Activated T-cell treated with anti-CD3 and anti-CD28 coated beads, Interleukin-2, amount 50 U/mL, for 4 hours (primary cell): Measurements from ENCODE around the gene IRF1. TPM values are rescaled to one million over a fixed set of nuclear protein-coding genes. Genes with fewer than 3 reads are reported as not detected.

Source experiments
- ATAC-seq, 2 donors: fragments of 200-7000 bp; cut with Tn5 transposase; one replicate each; pipeline ENCODE4 v1.10.0; 2021
- DNase-seq: peaks from one replicate; pipeline ENCODE4 v3.0.0-alpha.2; 2020
- H3K27me3 Mint-ChIP-seq: one replicate; pipeline ENCODE4 v1.8.0; 2021; ENCODE audit warnings: low read depth, mixed read lengths
- H3K36me3 Mint-ChIP-seq: one replicate; pipeline ENCODE4 v1.8.0; 2022; ENCODE audit warnings: mixed read lengths; ENCODE audit not compliant: insufficient read depth
- H3K4me1 Mint-ChIP-seq: one replicate; pipeline ENCODE4 v1.8.0; 2021; ENCODE audit warnings: low read depth, mixed read lengths
- H3K4me3 Mint-ChIP-seq: one replicate; pipeline ENCODE4 v1.8.0; 2021; ENCODE audit warnings: mild to moderate bottlenecking, moderate library complexity, mixed read lengths
- H3K9me3 Mint-ChIP-seq: one replicate; pipeline ENCODE4 v1.8.0; 2021; ENCODE audit warnings: mixed read lengths
- total RNA-seq, 3 donors: library from RNA; stranded (reverse); gene quantifications; one replicate each; pipeline ENCODE4 v1.2.1, GENCODE V29; 2021

Gene IRF1
- total RNA-seq, 3 donors from 2014 or later: 342 to 390 (median 377) TPM

DNA sequence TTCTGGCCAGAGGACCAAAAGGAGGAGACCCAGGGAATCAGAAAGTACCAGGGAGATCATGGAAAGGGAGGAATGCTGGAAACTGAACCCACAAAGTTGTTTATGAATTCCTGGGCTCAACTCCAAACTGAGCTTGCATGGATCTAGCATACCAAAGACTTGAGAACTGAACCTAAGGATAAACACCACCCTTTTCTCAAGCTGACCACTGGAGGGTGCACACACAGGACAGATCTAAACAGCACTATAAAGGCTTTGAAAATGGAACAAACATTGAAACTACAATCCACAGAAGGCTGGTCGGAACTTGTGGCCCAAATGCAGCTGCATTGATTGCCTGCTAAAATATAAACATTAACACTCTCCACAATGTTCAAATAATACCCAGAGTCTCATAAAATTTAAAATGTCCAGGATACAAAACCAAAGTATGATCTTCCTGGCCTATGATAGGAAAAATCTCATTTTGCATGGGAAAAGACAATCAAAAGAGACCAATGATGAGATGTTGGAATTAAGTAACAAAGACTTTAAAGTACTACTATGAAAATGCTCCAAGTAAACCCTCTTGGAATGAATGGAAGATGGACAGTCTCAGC lies 15.6 kb upstream of the IRF1 start:
- no peaks in the 10 kb centered on the region for H3K9me3 Mint-ChIP-seq
- no peaks in the 10 kb centered on the region for H3K36me3 Mint-ChIP-seq
- no peak for DNase-seq
- peaks cover 6% of the 10 kb centered on the region for H3K27me3 Mint-ChIP-seq
- H3K4me3 Mint-ChIP-seq: no peak overlapping the region
- peaks cover 4% of the 10 kb centered on the region for H3K4me1 Mint-ChIP-seq
- ATAC-seq: no peak

DNA sequence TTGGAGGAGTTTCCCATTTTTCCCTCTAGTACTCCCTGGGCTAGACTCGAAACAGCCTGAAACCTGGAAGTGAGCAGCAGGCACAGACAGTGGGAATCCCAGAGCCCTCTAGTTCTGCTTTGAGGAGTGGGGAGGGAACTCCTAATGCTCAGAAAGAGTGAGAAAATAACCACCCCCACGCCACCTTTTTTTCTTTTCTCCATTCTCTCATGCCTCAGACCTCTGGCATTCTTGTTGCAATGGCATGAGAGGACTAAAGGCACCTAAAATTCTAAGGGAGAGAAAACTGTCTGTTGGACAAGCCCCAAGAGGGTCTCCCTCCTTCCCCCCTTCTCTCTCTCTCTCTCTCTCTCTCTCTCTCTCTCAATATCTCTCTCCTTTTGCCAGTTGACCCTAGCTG lies 15.1 kb upstream of the IRF1 start:
- Mint-ChIP-seq H3K9me3 (no peaks in the 10 kb centered on the region), H3K36me3 (no peaks in the 10 kb centered on the region), H3K27me3 (peaks cover 6% of the 10 kb centered on the region), H3K4me1 (peaks cover 8% of the 10 kb centered on the region), H3K4me3 (no peak overlapping the region)
- ATAC-seq (no peak), DNase-seq (no peak)

GRCh38 chr5:132504746-132505145 lies 14.2 kb upstream of the IRF1 start:
- Mint-ChIP-seq H3K4me1 (peaks cover 13% of the 10 kb centered on the region), H3K36me3 (no peaks in the 10 kb centered on the region), H3K9me3 (no peaks in the 10 kb centered on the region), H3K4me3 (no peak overlapping the region), H3K27me3 (peaks cover 6% of the 10 kb centered on the region)
- no peak for ATAC-seq
- no peak for DNase-seq

- Mint-ChIP-seq H3K9me3 (no peaks in the 10 kb centered on the region), H3K36me3 (no peaks in the 10 kb centered on the region), H3K27me3 (peaks cover 5% of the 10 kb centered on the region), H3K4me1 (peaks cover 26% of the 10 kb centered on the region), H3K4me3 (no peak overlapping the region)
- ATAC-seq: no peak
- no peak for DNase-seq
These were observed 12.7 kb upstream of the IRF1 start for GRCh38 chr5:132503244-132503643.

- peaks cover 36% of the 10 kb centered on the region for H3K4me1 Mint-ChIP-seq
- no peak overlapping the region for H3K4me3 Mint-ChIP-seq
- DNase-seq (no peak), ATAC-seq (no peak)
- H3K36me3 Mint-ChIP-seq: no peaks in the 10 kb centered on the region
- no peaks in the 10 kb centered on the region for H3K9me3 Mint-ChIP-seq
- H3K27me3 Mint-ChIP-seq: no peaks in the 10 kb centered on the region
These were observed 11.7 kb upstream of the IRF1 start for GRCh38 chr5:132501961-132502931.

DNA sequence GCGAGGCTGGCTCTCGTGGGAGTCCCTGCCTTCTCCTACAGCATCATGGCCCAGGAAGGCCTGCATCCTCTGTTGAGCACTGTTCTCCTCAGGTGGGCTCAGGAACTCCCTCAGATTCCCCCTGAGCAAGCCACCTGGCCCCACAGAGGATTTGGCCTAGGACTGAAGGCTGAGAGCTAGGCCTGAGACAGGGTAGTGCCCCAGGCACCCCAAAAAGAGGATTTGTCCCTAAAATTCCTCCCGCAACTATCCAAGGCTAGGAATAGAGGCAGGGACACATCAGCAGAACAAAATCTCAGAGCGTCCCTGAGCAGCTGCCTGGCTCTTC lies 11.0 kb upstream of the IRF1 start:
- H3K27me3 Mint-ChIP-seq: no peaks in the 10 kb centered on the region
- DNase-seq: no peak
- no peaks in the 10 kb centered on the region for H3K36me3 Mint-ChIP-seq
- no peak for ATAC-seq
- peaks cover 38% of the 10 kb centered on the region for H3K4me1 Mint-ChIP-seq
- no peak overlapping the region for H3K4me3 Mint-ChIP-seq
- H3K9me3 Mint-ChIP-seq: no peaks in the 10 kb centered on the region

DNA sequence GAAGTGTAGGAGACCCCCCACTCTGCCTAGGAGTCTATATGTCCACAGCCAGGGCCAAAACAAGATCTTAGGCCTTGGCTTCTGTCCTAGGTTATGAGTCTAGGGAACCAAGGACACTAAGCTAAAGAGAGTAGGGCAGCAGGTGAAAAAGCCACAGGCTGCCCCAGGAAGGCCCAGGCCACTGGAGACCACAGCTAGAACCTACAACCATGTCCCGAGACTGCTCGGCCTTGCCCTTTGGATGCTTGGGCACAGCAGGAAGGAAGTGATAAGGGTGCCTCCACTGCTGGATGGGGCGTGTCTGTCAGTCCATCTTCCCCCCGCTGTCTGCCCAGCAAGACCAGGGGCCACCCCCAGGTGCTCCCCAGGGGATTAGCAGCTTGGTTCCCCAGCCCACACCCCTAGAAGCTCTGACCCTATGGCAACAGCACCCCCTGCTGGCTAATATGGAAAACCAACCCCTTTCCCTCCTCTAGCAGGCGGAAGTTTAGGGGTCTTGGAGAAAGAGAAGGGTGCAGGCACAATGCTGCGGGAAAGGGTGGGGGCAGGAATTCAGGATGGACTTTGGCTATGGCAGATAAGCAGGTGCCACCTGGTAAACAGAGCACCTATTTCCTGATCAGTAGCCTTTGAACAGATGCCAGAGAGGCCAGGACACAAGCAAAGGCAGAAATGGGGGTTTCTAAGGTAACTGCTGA lies 10.5 kb upstream of the IRF1 start:
- DNase-seq (peak; percentile 75), ATAC-seq (peak; percentile 41 to 50)
- no peaks in the 10 kb centered on the region for H3K27me3 Mint-ChIP-seq
- no peak overlapping the region for H3K4me3 Mint-ChIP-seq
- H3K9me3 Mint-ChIP-seq: no peaks in the 10 kb centered on the region
- H3K36me3 Mint-ChIP-seq: no peaks in the 10 kb centered on the region
- H3K4me1 Mint-ChIP-seq: peaks cover 38% of the 10 kb centered on the region

DNA sequence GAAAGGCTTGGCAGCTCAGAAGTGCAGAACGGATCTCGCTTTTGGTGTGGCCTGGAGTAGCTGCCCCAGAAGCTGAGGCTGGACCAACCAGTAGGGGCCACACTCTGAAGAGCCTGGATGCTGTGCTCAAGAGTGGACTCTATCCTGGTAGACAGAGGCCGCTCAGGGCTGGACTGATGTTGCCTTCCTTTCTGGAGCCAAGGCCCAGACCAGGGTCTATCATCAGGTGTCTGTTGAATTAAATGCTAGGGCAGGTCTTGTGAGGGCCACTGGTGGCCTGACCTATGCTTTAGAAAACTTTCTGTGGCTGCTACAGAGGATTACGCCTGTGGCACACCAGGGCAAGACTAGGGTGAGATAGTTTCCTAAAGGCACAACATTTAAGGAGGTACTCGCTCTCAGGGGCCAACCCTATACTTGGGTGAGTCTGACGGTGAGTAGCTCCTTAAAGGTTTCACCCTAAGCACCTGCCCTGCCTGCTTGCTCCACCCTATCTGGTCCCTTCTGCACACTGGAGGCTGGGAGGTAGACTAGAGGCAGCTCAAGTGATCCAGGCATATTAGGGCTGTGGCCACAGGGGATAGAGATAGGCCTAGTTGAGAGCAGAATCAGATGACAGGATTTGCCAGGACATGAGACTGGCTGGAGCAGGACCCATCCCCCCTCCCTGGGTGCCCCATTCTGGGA lies 9.8 kb upstream of the IRF1 start:
- no peak for ATAC-seq
- no peak for DNase-seq

DNA sequence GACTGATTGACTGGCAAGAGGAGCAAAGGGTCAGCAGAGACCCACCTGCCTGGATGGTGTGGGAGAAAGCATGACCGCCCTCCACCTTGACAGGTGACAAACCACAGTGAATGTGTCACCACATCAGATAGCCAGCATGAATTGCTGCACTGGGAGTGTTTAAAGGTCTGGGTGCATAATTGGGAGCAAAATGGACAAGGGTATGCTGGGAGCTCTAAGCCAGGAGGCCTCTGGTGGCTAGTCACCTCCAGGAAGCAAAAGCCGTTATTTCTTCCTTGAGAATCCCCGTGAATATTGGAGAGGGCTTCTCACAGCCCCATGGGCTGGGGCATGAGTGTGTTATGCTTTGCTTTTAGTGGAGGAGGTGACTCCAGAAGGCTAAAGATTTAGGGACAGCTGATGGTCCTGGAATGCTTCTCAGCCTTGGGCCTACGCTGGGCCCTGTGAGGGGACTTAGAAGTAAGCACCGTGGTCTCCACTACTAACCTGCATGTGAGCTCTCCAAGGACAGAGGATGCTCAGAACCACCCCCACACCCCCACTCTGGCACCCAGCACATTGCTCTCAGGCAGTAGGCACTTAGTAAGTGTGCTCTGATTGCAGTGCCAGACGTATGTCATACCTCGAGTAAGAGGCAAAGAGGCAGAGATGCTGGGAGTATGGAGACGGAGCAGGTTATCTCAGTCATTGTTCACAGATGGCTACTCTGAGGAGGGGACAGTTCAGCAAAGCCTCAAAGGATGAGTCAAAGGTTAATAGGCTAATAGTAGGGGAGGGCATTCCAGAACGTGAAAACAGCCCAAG lies 9.1 kb upstream of the IRF1 start:
- H3K4me1 Mint-ChIP-seq: peaks cover 48% of the 10 kb centered on the region
- H3K9me3 Mint-ChIP-seq: no peaks in the 10 kb centered on the region
- H3K4me3 Mint-ChIP-seq: no peak overlapping the region
- no peaks in the 10 kb centered on the region for H3K27me3 Mint-ChIP-seq
- ATAC-seq (no peak), DNase-seq (peak; percentile 4)
- H3K36me3 Mint-ChIP-seq: no peaks in the 10 kb centered on the region

More for the DNA sequence above, 9.8 kb upstream of the IRF1 start:
- Mint-ChIP-seq H3K4me3 (no peak overlapping the region), H3K36me3 (no peaks in the 10 kb centered on the region), H3K27me3 (no peaks in the 10 kb centered on the region), H3K9me3 (no peaks in the 10 kb centered on the region), H3K4me1 (peaks cover 40% of the 10 kb centered on the region)

DNA sequence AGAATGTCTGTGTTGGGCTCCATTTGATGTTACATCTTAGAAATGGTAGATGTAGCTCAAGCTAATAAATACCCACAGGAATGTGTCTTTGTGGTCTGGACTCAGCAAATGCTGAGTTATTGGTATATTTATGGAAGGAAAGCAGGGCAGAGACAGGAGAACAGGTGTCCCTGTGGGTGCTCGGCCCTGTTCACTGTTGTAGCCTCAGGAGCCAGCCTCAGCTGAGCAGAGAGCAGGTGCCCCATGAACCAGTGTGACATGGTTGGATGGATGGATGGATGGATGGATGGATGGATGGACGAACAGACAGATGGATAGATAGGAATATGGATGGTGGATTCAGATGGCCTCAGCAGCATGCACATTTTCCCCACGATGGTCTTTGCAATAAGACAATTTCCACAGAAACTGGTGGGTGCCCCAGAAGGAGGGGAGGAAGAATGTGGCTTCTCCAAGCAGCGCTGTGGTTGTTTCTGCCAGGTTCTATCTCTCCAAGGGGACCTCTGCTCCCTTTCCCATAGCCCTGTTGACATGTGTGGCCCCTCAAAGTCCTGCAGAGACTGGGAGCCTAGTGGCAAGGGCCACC lies 8.2 kb upstream of the IRF1 start:
- no peaks in the 10 kb centered on the region for H3K36me3 Mint-ChIP-seq
- H3K4me1 Mint-ChIP-seq: peaks cover 56% of the 10 kb centered on the region
- ATAC-seq (no peak), DNase-seq (no peak)
- no peaks in the 10 kb centered on the region for H3K27me3 Mint-ChIP-seq
- H3K4me3 Mint-ChIP-seq: no peak overlapping the region
- no peaks in the 10 kb centered on the region for H3K9me3 Mint-ChIP-seq

DNA sequence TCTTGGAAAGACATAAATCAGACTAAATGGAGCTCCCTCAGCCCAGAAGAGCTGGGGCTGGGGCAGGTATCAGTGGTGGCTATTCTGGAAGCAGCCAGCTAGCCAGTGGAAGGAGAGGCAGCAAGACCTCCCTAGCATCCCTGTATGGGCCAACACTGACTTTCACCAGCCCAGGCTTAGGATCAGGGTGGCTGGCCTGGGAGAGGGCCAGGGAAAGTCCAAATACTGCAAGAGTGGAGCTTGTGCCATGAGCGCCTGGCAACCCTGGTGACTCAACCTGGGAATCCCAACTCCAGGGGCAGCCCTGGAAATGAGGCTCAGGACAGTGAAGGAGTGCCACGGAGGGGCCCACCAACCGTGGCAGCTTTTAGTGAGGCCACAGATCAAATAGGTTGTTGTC lies 7.6 kb upstream of the IRF1 start:
- Mint-ChIP-seq H3K4me1 (peaks cover 63% of the 10 kb centered on the region), H3K4me3 (no peak overlapping the region), H3K27me3 (no peaks in the 10 kb centered on the region), H3K9me3 (no peaks in the 10 kb centered on the region), H3K36me3 (no peaks in the 10 kb centered on the region)
- ATAC-seq (no peak), DNase-seq (no peak)

- peak overlapping the region; percentile 90 for H3K4me3 Mint-ChIP-seq
- H3K4me1 Mint-ChIP-seq: peaks cover 68% of the 10 kb centered on the region
- H3K9me3 Mint-ChIP-seq: no peaks in the 10 kb centered on the region
- ATAC-seq (no peak), DNase-seq (peak; percentile 5)
- no peaks in the 10 kb centered on the region for H3K36me3 Mint-ChIP-seq
- no peaks in the 10 kb centered on the region for H3K27me3 Mint-ChIP-seq
These were observed 7.0 kb upstream of the IRF1 start for GRCh38 chr5:132497488-132497997.
